HG02852 (cell line): ENCODE measurements around the gene ZFP69B.

ENCODE experiments used
- ATAC-seq: cut with Tn5 transposase; IDR thresholded peaks from one replicate; pipeline ENCODE4 v1.9.1; 2021; ENCODE audit warnings: mild to moderate bottlenecking, moderate library complexity; ENCODE audit not compliant: unreplicated experiment

ZFP69B gene

GRCh38 chr1:40449684-40450494 is at the start of gene ZFP69B:
ZFP69B (plus strand) TSS chr1:40450476; CDS start chr1:40450962, 486 bp downstream.
- ATAC-seq = peak; percentile 72

- ATAC-seq = no peak
Measured at GRCh38 chr1:40401473-40402201, 48.6 kb upstream of the ZFP69B start.

- ATAC-seq = no peak
Measured at GRCh38 chr1:40404670-40405462, 45.4 kb upstream of the ZFP69B start.

- no peak for ATAC-seq
Measured at GRCh38 chr1:40405812-40406211, 44.5 kb upstream of the ZFP69B start.

GRCh38 chr1:40407453-40407852 is 42.8 kb upstream of the ZFP69B start:
- no peak for ATAC-seq

- ATAC-seq = no peak
Measured at GRCh38 chr1:40409467-40409866, 40.8 kb upstream of the ZFP69B start.

GRCh38 chr1:40411294-40411693 is 39.0 kb upstream of the ZFP69B start:
- ATAC-seq = no peak

GRCh38 chr1:40411843-40412242 is 38.4 kb upstream of the ZFP69B start:
- ATAC-seq = no peak

- no peak for ATAC-seq
Measured at GRCh38 chr1:40413527-40414252, 36.6 kb upstream of the ZFP69B start.

- no peak for ATAC-seq
Measured at GRCh38 chr1:40414331-40414730, 35.9 kb upstream of the ZFP69B start.

GRCh38 chr1:40416709-40417108 is 33.6 kb upstream of the ZFP69B start:
- ATAC-seq = no peak

- no peak for ATAC-seq
Measured at GRCh38 chr1:40421431-40422384, 28.6 kb upstream of the ZFP69B start.

- no peak for ATAC-seq
Measured at GRCh38 chr1:40422630-40423263, 27.5 kb upstream of the ZFP69B start.

GRCh38 chr1:40423264-40423642 is 27.0 kb upstream of the ZFP69B start:
- ATAC-seq = no peak

- no peak for ATAC-seq
Measured at GRCh38 chr1:40423951-40424618, 26.2 kb upstream of the ZFP69B start.

- no peak for ATAC-seq
Measured at GRCh38 chr1:40425198-40425597, 25.1 kb upstream of the ZFP69B start.

- no peak for ATAC-seq
Measured at GRCh38 chr1:40431385-40431784, 18.9 kb upstream of the ZFP69B start.

- ATAC-seq = no peak
Measured at GRCh38 chr1:40432644-40433390, 17.5 kb upstream of the ZFP69B start.
